H1 (cell line): ENCODE results near the gene FKTN. TPM values are rescaled to one million over a fixed set of nuclear protein-coding genes. Genes with fewer than 3 reads are reported as not detected.

Experiments
- PHF8 ChIP-seq: fragments of 200-600 bp; sonication (generic); conservative IDR thresholded peaks from 2 replicates; pipeline ENCODE4 v1.7.1; 2012; ENCODE audit warnings: low read depth, mild to moderate bottlenecking, inconsistent platforms, low read length, moderate library complexity
- RNF2 ChIP-seq: fragments of 200-900, 300-1000 bp; sonication (generic); IDR thresholded peaks from 2 replicates; pipeline ENCODE4 v1.7.1; 2016; ENCODE audit warnings: borderline replicate concordance, low read depth, mild to moderate bottlenecking, antibody characterized with exemption, low read length; ENCODE audit not compliant: poor library complexity, severe bottlenecking; ENCODE audit errors: missing control alignments
- polyA plus RNA-seq, 7 experiments: library from polyadenylated mRNA; depleted of rRNA in 3 of 7; stranded (reverse) in 5 of 7; unstranded in 2 of 7; fragments of >200 nt in 5 of 7; fragments of 200-250 nt in 2 of 7; gene quantifications; 1 replicate in 5 of 7; 2 replicates in 1 of 7; 4 replicates in 1 of 7; pipeline versions ENCODE4 v1.2.1 to v1.2.3, GENCODE V29; 2011 to 2013; ENCODE audit warnings: missing spikeins in 2 of 7, mixed read lengths in 2 of 7
- total RNA-seq: library from RNA; stranded (reverse); fragmentation: NEBNext Ultra II Directional; extraction: Animal tissue kit (Norgen Biotek cat#: 25700); gene quantifications from 2 replicates; pipeline ENCODE4 v1.2.1, GENCODE V29; 2021
- TF ChIP-seq, protein P1 (sequence below): fragments of 300-600 bp; sonication (generic); IDR thresholded peaks from 2 replicates; pipeline ENCODE4 v1.7.1; 2012; ENCODE audit warnings: low read length, moderate library complexity, mild to moderate bottlenecking, inconsistent platforms; ENCODE audit not compliant: insufficient replicate concordance
- TF ChIP-seq, protein P2 (sequence below): IDR thresholded peaks from 2 replicates; pipeline ENCODE4 v1.6.1; 2012; ENCODE audit warnings: inconsistent platforms

FKTN gene
- total and polyA plus RNA-seq, 2 of the 8 experiments (the other 6 are each of a cell fraction or from before 2014, with no cell fraction given): 2.7 to 13.4 TPM

- TF ChIP-seq, protein P1, sequence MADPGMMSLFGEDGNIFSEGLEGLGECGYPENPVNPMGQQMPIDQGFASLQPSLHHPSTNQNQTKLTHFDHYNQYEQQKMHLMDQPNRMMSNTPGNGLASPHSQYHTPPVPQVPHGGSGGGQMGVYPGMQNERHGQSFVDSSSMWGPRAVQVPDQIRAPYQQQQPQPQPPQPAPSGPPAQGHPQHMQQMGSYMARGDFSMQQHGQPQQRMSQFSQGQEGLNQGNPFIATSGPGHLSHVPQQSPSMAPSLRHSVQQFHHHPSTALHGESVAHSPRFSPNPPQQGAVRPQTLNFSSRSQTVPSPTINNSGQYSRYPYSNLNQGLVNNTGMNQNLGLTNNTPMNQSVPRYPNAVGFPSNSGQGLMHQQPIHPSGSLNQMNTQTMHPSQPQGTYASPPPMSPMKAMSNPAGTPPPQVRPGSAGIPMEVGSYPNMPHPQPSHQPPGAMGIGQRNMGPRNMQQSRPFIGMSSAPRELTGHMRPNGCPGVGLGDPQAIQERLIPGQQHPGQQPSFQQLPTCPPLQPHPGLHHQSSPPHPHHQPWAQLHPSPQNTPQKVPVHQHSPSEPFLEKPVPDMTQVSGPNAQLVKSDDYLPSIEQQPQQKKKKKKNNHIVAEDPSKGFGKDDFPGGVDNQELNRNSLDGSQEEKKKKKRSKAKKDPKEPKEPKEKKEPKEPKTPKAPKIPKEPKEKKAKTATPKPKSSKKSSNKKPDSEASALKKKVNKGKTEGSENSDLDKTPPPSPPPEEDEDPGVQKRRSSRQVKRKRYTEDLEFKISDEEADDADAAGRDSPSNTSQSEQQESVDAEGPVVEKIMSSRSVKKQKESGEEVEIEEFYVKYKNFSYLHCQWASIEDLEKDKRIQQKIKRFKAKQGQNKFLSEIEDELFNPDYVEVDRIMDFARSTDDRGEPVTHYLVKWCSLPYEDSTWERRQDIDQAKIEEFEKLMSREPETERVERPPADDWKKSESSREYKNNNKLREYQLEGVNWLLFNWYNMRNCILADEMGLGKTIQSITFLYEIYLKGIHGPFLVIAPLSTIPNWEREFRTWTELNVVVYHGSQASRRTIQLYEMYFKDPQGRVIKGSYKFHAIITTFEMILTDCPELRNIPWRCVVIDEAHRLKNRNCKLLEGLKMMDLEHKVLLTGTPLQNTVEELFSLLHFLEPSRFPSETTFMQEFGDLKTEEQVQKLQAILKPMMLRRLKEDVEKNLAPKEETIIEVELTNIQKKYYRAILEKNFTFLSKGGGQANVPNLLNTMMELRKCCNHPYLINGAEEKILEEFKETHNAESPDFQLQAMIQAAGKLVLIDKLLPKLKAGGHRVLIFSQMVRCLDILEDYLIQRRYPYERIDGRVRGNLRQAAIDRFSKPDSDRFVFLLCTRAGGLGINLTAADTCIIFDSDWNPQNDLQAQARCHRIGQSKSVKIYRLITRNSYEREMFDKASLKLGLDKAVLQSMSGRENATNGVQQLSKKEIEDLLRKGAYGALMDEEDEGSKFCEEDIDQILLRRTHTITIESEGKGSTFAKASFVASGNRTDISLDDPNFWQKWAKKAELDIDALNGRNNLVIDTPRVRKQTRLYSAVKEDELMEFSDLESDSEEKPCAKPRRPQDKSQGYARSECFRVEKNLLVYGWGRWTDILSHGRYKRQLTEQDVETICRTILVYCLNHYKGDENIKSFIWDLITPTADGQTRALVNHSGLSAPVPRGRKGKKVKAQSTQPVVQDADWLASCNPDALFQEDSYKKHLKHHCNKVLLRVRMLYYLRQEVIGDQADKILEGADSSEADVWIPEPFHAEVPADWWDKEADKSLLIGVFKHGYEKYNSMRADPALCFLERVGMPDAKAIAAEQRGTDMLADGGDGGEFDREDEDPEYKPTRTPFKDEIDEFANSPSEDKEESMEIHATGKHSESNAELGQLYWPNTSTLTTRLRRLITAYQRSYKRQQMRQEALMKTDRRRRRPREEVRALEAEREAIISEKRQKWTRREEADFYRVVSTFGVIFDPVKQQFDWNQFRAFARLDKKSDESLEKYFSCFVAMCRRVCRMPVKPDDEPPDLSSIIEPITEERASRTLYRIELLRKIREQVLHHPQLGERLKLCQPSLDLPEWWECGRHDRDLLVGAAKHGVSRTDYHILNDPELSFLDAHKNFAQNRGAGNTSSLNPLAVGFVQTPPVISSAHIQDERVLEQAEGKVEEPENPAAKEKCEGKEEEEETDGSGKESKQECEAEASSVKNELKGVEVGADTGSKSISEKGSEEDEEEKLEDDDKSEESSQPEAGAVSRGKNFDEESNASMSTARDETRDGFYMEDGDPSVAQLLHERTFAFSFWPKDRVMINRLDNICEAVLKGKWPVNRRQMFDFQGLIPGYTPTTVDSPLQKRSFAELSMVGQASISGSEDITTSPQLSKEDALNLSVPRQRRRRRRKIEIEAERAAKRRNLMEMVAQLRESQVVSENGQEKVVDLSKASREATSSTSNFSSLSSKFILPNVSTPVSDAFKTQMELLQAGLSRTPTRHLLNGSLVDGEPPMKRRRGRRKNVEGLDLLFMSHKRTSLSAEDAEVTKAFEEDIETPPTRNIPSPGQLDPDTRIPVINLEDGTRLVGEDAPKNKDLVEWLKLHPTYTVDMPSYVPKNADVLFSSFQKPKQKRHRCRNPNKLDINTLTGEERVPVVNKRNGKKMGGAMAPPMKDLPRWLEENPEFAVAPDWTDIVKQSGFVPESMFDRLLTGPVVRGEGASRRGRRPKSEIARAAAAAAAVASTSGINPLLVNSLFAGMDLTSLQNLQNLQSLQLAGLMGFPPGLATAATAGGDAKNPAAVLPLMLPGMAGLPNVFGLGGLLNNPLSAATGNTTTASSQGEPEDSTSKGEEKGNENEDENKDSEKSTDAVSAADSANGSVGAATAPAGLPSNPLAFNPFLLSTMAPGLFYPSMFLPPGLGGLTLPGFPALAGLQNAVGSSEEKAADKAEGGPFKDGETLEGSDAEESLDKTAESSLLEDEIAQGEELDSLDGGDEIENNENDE: no peak
- TF ChIP-seq PHF8 (no peak), RNF2 (no peak)
- TF ChIP-seq, protein P2, sequence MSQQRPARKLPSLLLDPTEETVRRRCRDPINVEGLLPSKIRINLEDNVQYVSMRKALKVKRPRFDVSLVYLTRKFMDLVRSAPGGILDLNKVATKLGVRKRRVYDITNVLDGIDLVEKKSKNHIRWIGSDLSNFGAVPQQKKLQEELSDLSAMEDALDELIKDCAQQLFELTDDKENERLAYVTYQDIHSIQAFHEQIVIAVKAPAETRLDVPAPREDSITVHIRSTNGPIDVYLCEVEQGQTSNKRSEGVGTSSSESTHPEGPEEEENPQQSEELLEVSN: no peak
Measured at GRCh38 chr9:105683688-105684275, 125.9 kb downstream of the FKTN start (continued).
